CD4-positive, alpha-beta T cell treated with Interleukin-17A for 1 hour (primary cell): ENCODE results near the gene SLC16A6.
"Not testable (repeated sequence)": the region's sequence is repeated elsewhere in the genome, so short reads cannot be mapped to it uniquely, and the experiment has no call there.

ENCODE experiments used
- DNase-seq: peaks from one replicate; pipeline ENCODE4 v3.0.0-alpha.2; 2020

Gene SLC16A6

GRCh38 chr17:68309066-68309670 lies 18.2 kb upstream of the SLC16A6 start:
- DNase-seq = not testable (repeated sequence)

DNA sequence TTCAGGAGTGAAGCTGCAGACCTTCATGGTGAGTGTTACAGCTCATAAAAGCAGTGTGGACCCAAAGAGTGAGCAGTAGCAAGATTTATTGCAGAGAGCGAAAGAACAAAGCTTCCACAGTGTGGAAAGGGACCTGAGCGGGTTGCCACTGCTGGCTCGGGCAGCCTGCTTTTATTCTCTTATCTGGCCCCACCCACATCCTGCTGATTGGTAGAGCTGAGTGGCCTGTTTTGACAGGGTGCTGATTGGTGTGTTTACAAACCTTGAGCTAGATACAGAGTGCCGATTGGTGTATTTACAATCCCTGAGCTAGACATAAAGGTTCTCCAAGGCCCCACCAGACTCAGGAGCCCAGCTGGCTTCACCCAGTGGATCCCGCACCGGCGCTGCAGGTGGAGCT lies 17.6 kb upstream of the SLC16A6 start:
- DNase-seq = not testable (repeated sequence)

GRCh38 chr17:68307443-68307842 lies 16.5 kb upstream of the SLC16A6 start:
- no peak for DNase-seq

GRCh38 chr17:68306819-68307218 lies 15.9 kb upstream of the SLC16A6 start:
- DNase-seq = no peak

DNA sequence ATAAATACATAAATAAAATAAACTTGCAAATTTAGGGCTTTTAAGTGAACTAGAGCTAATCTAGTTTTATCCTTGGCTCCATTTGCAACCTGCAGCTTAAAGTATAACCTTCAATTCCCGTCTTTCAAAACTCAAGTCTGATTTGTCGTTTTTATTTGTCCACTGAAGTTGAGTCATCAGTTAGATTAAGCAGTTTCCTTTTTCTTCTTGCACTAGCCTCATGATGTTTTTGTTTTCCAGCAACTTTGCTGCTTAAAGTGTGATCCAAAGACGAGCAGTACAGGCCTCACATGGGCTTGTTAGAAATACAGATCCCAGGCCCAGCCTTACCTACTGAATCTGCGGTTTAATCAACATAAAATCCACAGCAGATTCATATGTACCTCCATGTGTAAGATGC lies 14.2 kb upstream of the SLC16A6 start:
- DNase-seq = no peak

DNA sequence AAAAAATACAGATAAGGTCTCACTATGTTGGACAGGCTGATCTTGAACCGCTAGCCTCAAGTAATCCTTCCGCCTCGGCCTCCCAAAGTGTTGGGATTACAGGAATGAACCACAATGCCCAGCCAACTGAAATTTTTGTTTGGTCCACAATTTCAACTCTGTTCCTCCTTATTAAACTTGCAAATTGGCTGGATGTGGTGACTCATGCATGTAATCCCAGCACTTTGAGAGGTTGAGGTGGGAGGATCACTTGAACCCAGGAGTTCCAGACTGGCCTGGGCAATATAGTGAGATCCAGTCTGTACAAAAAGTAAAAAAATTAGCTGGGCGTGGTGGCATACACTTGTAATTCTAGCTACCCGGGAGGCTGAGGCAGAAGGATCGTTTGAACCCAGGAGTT lies 13.8 kb upstream of the SLC16A6 start:
- no peak for DNase-seq

GRCh38 chr17:68302666-68303065 lies 11.7 kb upstream of the SLC16A6 start:
- no peak for DNase-seq

DNA sequence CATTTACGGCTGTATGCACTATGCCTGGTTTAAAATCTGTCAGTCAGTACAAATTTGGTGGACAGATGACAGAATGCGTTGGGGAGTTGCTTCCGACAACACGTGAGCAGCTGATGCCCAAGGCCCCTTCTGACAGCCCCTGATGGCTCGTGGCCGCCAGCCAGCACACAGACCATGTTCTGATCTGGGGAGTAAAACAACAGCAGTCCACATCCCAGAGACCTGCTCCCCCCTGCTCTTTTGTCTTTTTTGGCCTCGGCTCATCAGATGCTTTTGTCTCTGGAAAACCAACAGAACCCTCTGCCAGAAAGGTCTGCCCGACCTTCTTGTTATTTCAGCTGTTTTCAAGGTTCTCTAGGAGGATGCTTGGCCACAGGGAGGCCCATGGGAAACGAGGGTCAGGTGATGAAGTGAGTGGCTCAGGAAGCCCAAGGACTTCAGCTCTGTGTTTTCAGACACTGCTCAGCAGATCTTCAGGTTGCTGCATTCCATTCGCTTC lies 11.2 kb upstream of the SLC16A6 start:
- DNase-seq = no peak

DNA sequence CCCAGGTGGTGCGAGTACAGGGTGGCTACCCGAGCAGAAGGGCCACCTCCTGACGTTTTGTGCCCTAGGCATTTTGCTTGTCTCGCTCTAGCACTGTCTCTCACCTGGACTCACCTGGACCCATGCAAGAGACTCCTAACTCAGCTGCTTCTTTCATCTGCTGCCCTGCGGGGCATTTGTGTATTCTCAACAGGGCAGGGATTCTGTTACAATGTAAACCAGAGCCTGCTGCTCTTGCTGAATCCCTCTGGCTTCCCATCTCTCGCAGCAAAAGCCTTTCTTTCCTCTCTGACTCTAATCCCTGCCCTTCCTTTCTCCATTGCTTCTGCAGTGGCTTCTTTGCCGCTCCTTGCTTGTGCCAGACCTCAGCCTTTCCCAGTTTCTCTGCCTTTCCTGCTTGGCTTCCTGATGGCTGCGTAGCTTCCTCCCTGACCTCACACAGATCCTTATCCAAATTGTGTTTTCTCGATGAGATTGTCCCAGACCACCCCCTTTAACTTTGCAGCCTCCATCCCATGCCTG lies 10.6 kb upstream of the SLC16A6 start:
- no peak for DNase-seq

GRCh38 chr17:68299817-68300216 lies 8.9 kb upstream of the SLC16A6 start:
- no peak for DNase-seq

GRCh38 chr17:68298601-68299000 lies 7.7 kb upstream of the SLC16A6 start:
- DNase-seq = no peak

DNA sequence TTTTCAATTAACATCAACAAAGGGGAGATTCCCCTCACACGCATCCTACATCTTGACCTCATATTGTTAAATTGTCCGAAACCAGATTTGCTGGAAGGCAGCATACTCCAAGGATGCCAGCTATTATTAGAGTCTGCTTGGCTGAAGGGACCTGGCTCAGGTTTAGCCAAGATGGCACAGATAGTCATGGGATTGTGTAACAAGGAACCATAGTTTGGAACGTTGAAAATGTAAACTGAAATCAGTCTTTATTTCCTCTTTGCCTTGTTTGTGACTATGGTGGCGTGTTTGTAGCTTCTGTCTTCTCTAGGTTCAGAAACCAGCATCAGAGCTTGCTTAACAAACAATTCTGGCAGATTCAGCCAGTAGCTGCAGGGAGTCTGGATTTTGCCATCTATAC lies 6.3 kb upstream of the SLC16A6 start:
- no peak for DNase-seq

DNA sequence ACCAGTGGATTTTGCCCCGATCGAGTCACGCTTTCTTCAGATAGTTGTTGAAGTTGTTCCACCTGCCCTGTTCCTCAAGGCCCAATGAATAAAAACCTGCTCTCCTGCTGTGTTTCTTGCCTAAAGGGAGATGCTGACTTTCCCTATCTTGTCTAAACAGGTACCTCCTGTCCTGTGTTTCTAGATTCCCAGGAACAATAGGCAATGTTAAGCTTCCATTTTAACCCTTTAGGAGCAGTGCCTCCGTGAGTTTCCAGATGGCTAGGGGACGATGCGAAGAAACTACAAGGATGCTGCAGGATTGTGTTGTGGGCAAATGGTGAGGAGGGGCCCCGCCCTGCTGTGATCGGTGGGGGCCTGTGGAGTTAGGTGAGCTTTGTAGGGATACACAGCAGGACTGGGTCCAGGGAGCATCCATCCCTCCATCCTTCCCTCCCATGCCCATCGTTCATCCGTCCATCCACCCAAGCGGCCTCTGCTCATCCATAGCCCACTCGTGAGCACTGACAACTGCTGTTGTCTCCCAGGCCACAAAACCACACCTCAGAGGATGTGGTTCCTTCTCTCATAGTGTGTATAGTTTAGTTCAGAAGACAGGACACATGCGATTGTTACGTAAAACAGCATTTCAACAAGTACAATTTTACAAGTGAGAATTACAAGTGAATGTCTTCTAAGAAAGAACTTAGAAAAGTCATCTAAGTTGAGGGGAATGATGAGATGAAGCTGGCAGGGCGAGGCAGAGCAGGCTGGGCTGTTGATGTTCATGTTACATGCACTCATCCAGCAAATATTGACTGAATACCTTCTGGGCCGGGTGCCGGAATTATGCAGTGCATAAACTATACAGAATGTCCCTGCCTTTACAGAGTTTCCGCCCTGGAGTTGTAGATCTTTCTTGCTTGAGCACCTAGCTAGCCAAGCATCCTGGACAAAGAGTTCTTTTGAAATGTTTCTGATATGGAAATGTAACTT lies 5.6 kb upstream of the SLC16A6 start:
- DNase-seq = peak; percentile 82

DNA sequence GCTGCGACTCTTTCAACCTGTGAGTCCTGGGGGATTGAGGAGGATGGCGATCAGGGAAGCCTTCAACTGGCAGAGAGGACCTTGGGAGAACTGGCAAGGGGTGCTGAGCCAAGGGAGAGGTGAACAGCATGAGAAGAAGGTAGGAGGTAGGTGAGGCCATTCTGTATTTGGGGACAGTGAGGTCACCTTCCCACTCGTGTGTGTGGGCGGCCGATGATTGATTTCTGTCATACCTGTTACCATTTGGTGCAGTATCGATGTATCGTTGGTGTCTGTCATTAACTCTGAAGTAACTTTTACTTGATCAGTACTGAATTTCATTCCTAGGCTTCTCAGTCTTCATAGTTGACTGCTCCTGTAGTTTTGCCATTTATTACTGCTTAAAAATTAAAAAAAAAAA lies 4.2 kb upstream of the SLC16A6 start:
- no peak for DNase-seq

- no peak for DNase-seq
These were observed 3.7 kb upstream of the SLC16A6 start for GRCh38 chr17:68294617-68295016.

- DNase-seq = no peak
These were observed 3.2 kb upstream of the SLC16A6 start for GRCh38 chr17:68294196-68294555.

DNA sequence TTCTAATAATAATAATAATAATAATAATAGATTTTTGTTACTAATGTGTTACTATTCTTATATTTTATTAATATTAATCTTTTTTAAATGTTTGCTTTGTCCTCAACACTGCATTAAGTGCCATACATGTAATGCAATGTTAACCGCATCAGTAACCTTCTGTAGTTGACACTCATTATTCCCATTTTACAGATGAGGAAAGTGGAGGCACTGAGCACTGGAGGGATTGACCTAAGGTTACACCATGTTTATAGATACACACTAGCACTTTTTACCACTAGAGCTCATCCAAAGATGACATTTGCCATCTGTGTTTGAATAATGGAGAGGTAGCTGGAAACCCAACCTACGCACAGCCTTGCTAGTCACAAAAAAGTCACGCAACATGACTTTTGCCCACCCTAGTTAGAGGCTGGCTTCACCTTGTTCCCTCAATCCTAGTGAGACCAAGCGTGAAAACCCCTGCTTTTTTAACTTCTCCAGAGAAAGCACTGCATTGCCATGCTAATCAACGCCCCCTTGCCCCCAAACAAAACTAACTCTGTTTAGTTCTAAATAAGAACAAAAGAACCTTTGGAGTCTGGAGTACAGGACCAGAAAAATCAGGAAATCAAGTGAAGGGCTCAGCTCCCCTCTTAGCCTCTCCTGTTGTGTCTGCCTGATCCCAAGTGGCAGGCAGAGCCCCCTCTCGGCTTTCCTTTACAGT lies 2.7 kb upstream of the SLC16A6 start:
- DNase-seq = no peak

GRCh38 chr17:68292689-68293040 lies 1.7 kb upstream of the SLC16A6 start:
- DNase-seq = no peak

DNA sequence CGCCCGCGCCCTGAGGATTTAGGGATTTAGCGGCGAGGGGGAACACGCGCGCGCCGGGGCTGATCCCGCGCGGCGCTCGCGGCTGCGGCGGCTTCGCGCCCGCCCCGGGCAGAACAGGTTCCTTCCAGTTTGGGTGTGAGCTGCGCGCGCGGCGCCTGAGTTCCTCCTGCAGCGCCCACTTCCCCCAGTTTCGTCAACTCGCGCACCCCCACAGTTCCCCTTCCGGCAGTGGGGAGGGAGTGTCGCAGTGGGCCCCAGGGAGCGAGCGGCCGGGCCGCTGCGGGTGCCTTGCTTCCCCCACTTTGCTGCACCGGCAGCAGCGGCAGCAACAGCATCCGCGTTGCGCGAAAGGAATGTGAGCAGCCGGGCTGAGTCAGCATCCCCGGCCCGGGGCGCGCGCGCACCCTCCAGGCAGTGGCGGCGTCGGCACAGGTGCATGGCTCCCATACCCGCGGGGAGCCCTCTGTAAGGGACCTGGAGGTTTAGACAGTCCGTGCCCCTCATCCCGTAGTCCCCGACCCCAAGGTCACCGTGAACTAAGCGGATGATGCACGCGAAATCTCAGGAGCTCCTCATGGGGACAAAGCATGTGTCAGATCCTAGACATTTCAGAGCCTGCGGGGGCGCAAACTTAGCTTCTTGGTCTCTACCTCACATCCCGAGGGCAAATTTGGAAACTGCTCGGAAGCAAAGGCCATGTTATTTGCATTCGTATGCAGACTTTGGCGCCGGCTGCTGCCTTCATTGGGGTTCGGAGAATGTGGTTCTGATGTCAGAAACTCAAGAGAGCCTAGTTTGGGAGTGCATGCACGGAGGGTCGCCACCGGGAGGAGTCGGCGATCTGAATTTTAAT lies 1.1 kb upstream of the SLC16A6 start:
- peak; percentile 96 for DNase-seq

DNA sequence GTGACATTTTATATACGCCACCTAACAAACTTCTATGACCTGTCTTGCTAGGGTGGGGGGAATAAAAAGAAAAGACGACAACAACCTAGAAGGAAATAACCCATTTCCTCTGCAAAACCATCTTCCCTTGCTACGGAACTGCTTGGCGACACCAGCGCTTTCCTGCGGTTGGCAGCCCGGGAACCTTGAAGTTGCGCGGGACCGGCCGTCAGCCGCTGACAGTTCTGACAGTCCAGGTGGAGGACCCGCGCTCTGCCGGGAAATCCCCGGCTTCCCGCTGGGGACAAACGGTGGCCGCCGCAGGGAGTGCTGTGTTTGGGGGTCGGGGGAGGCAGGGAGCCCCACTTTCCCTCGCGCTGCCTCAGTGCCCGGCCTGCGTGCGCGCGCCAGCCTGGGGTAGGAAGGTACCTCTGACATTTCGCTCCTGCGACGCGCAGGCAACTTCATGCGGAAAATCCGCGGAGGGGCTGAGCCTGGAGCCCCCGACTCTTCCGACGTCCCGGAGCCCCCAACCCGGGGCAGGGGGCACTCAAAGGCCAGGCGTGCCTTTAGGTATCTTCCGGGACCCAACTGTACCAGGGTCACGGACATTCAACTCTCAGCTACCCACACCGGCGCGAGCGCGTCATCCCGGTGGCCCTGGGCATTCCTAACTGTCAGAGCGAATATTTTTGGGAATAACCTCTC lies 516 bp downstream of the SLC16A6 start:
- peak; percentile 81 for DNase-seq

GRCh38 chr17:68289936-68290267 lies 1.0 kb downstream of the SLC16A6 start:
- no peak for DNase-seq

- DNase-seq = no peak
These were observed 1.5 kb downstream of the SLC16A6 start for GRCh38 chr17:68289473-68289872.
